Epithelial cell of prostate (primary cell): ENCODE results near the gene ZSCAN4.

Experiments used
- DNase-seq: peaks from one replicate; pipeline ENCODE4 v3.0.0-alpha.2; 2011; ENCODE audit warnings: low read depth, low spot score
- H3K27ac ChIP-seq: fragments of 450-650 bp; 2 replicates; pipeline ENCODE4 v1.5.1; 2017; ENCODE audit warnings: mild to moderate bottlenecking

The ZSCAN4 gene

GRCh38 chr19:57675881-57676280 lies 7.1 kb downstream of the ZSCAN4 start:
- no peak overlapping the region for H3K27ac ChIP-seq
- no peak for DNase-seq

- H3K27ac ChIP-seq: no peak overlapping the region
- no peak for DNase-seq
These were observed 13.6 kb downstream of the ZSCAN4 start for GRCh38 chr19:57682226-57682766.

GRCh38 chr19:57686727-57687126 lies 18.0 kb downstream of the ZSCAN4 start:
- H3K27ac ChIP-seq: no peak overlapping the region
- DNase-seq: no peak

- no peak overlapping the region for H3K27ac ChIP-seq
- no peak for DNase-seq
These were observed 18.8 kb downstream of the ZSCAN4 start for GRCh38 chr19:57687363-57688010.

- DNase-seq: no peak
- H3K27ac ChIP-seq: peak overlapping the region; percentile 58
These were observed 19.5 kb downstream of the ZSCAN4 start for GRCh38 chr19:57688011-57688763.

- peak; percentile 89 for DNase-seq
- H3K27ac ChIP-seq: peak overlapping the region; percentile 58
These were observed 21.0 kb downstream of the ZSCAN4 start for GRCh38 chr19:57689750-57690149.

- no peak overlapping the region for H3K27ac ChIP-seq
- no peak for DNase-seq
These were observed 32.9 kb downstream of the ZSCAN4 start for GRCh38 chr19:57701625-57702024.

GRCh38 chr19:57706346-57706745 lies 37.6 kb downstream of the ZSCAN4 start:
- H3K27ac ChIP-seq: no peak overlapping the region
- no peak for DNase-seq

- peak within 1 kb of the TSS; percentile 8 for H3K27ac ChIP-seq
- DNase-seq: no peak
These were observed 40.1 kb downstream of the ZSCAN4 start, which contains the start of gene ZNF154 for GRCh38 chr19:57708641-57709361. Gene ZNF154, minus strand, starts transcription at chr19:57709204. Its CDS starts 233 bp downstream, at chr19:57708971.

GRCh38 chr19:57709616-57710015 lies 40.9 kb downstream of the ZSCAN4 start:
- DNase-seq: no peak
- no peak overlapping the region for H3K27ac ChIP-seq

- H3K27ac ChIP-seq: no peak overlapping the region
- DNase-seq: no peak
These were observed 43.5 kb downstream of the ZSCAN4 start for GRCh38 chr19:57712222-57712621.

- no peak for DNase-seq
- H3K27ac ChIP-seq: no peak overlapping the region
These were observed 50.7 kb downstream of the ZSCAN4 start for GRCh38 chr19:57719424-57719823.

GRCh38 chr19:57719901-57720519 lies 51.3 kb downstream of the ZSCAN4 start:
- no peak overlapping the region for H3K27ac ChIP-seq
- DNase-seq: no peak

GRCh38 chr19:57720878-57721277 lies 52.1 kb downstream of the ZSCAN4 start:
- no peak overlapping the region for H3K27ac ChIP-seq
- DNase-seq: no peak
